BLaER1 treated with 17β-estradiol and CSF1 and Interleukin-3, amounts not matched to agents 10 nM and 100 nM (cell line): ENCODE results near the gene GRHL3.
A peak's percentile ranks its signal among the peaks of the same experiment; 100 is the strongest.

ENCODE experiments used
- H3K27ac ChIP-seq, 11 experiments: shearing (Covaris generic); formaldehyde crosslinking; 2 replicates each; pipeline ENCODE4 v1.8.1; 2022
- H3K27me3 ChIP-seq, 11 experiments: shearing (Covaris generic); formaldehyde crosslinking; 2 replicates each; pipeline ENCODE4 v1.8.1; 2022
- H3K36me3 ChIP-seq, 11 experiments: shearing (Covaris generic); formaldehyde crosslinking; 2 replicates each; pipeline ENCODE4 v1.8.1; 2022
- H3K4me1 ChIP-seq, 10 experiments: shearing (Covaris generic); formaldehyde crosslinking; 2 replicates each; pipeline ENCODE4 v1.8.1; 2022
- H3K4me2 ChIP-seq, 11 experiments: shearing (Covaris generic); formaldehyde crosslinking; 2 replicates each; pipeline ENCODE4 v1.8.1; 2022
- H3K4me3 ChIP-seq, 10 experiments: shearing (Covaris generic); formaldehyde crosslinking; 2 replicates each; pipeline ENCODE4 v1.8.1; 2022
- H3K9ac ChIP-seq, 11 experiments: shearing (Covaris generic); formaldehyde crosslinking; 2 replicates each; pipeline ENCODE4 v1.8.1; 2022
- H3K9me3 ChIP-seq, 11 experiments: shearing (Covaris generic); formaldehyde crosslinking; replicated peaks in 1 of 11; 2 replicates each; pipeline ENCODE4 v1.8.1; 2022
- H4K20me1 ChIP-seq, 11 experiments: shearing (Covaris generic); formaldehyde crosslinking; 2 replicates each; pipeline ENCODE4 v1.8.1; 2022
- Cebpa-rat ChIP-seq, 11 experiments: shearing (Covaris generic); IDR thresholded peaks; 2 replicates each; pipeline ENCODE4 v1.8.1; 2022

GRHL3 gene

GRCh38 chr1:24325587-24326449 is 6.7 kb downstream of the GRHL3 start:
- H3K36me3 ChIP-seq = no peaks in the 10 kb centered on the region
- peaks cover 0 to 47% (median 20%) of the 10 kb centered on the region in 11 experiments; a peak in 16 of 22 replicates for H4K20me1 ChIP-seq
- no peak overlapping the region for H3K9ac ChIP-seq
- H3K4me1 ChIP-seq = peaks cover 14 to 24% (median 21%) of the 10 kb centered on the region in 10 experiments
- peaks cover 76 to 99% (median 91%) of the 10 kb centered on the region in 11 experiments for H3K27me3 ChIP-seq
- no peak for TF ChIP-seq Cebpa-rat (IDR thresholded peaks at IDR 0.05)
- no peaks in the 10 kb centered on the region for H3K9me3 ChIP-seq
- H3K4me2 ChIP-seq = no peak overlapping the region
- no peak overlapping the region for H3K27ac ChIP-seq
- no peak overlapping the region for H3K4me3 ChIP-seq

DNA sequence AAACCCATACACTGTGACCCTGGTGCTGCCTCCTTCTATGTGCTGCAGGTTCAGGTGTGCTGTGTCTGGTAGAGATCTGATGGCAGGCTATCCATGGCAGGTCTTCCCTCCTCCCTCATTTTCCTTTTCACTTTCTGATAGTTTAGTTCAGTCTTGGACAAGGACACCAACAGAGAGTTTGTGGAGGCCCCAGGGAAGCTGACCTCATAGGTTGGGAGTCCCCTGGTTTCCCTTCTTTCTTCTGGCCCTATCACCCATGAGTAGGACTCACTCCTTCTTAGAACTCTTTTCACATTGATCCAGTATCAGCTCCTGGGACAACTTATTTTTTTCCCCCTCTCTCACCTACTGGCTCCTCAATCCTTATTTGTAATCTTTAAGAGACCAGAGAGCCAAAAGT is 8.3 kb downstream of the GRHL3 start:
- Histone ChIP-seq H3K9me3 (no peaks in the 10 kb centered on the region), H3K4me1 (peaks cover 2 to 7% (median 4%) of the 10 kb centered on the region in 10 experiments; a peak in 18 of 20 replicates), H3K4me3 (no peak overlapping the region), H3K9ac (no peak overlapping the region), H3K36me3 (no peaks in the 10 kb centered on the region), H4K20me1 (peaks cover 0 to 30% (median 8%) of the 10 kb centered on the region in 11 experiments; a peak in 15 of 22 replicates), H3K27me3 (peaks cover 59 to 92% (median 79%) of the 10 kb centered on the region in 11 experiments), H3K27ac (no peak overlapping the region), H3K4me2 (no peak overlapping the region)
- TF ChIP-seq Cebpa-rat (IDR thresholded peaks at IDR 0.05) = no peak

GRCh38 chr1:24327891-24328290 is 8.7 kb downstream of the GRHL3 start:
- Histone ChIP-seq H3K36me3 (no peaks in the 10 kb centered on the region), H3K27ac (no peak overlapping the region), H3K9ac (no peak overlapping the region), H3K4me1 (peaks cover 0 to 3% (median under 1%) of the 10 kb centered on the region in 10 experiments; a peak in 8 of 20 replicates), H3K4me2 (no peak overlapping the region), H4K20me1 (peaks cover 0 to 26% (median 4%) of the 10 kb centered on the region in 11 experiments; a peak in 9 of 22 replicates), H3K9me3 (no peaks in the 10 kb centered on the region), H3K27me3 (peaks cover 55 to 92% (median 75%) of the 10 kb centered on the region in 11 experiments), H3K4me3 (no peak overlapping the region)
- TF ChIP-seq Cebpa-rat (IDR thresholded peaks at IDR 0.05) = no peak

DNA sequence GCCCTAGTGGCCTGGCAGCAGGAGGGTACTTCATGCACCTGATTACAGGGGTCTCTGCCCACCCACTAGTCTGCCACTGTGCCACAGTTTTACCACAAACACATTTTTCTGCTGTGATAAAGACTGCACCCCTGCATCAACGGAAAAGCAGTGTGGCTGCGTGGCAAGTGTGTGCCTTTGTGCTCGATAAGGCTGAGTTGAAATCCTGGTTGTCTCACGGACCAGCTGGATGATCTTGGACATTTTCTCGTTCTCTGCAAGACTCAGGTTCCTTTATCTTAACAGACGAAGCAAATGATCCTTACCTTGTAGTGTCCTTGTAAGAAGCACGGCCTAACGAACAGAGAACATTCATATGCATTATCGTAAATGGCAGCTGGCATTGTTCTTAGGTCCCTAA is 10.2 kb downstream of the GRHL3 start:
- H3K4me1 ChIP-seq = peaks cover 0 to 6% (median 4%) of the 10 kb centered on the region in 10 experiments; a peak in 16 of 20 replicates
- no peak overlapping the region for H3K27ac ChIP-seq
- no peak overlapping the region for H3K4me2 ChIP-seq
- H3K9ac ChIP-seq = no peak overlapping the region
- H3K27me3 ChIP-seq = peaks cover 40 to 78% (median 60%) of the 10 kb centered on the region in 11 experiments
- H3K9me3 ChIP-seq = peaks cover 0 to 8% (median 5%) of the 10 kb centered on the region in 11 experiments; a peak in 8 of 22 replicates
- no peaks in the 10 kb centered on the region for H3K36me3 ChIP-seq
- TF ChIP-seq Cebpa-rat (IDR thresholded peaks at IDR 0.05) = no peak
- H3K4me3 ChIP-seq = no peak overlapping the region
- peaks cover 0 to 20% (median 4%) of the 10 kb centered on the region in 11 experiments; a peak in 5 of 22 replicates for H4K20me1 ChIP-seq

- no peaks in the 10 kb centered on the region for H3K36me3 ChIP-seq
- peaks cover 0 to 11% (median 5%) of the 10 kb centered on the region in 11 experiments; a peak in 8 of 22 replicates for H3K9me3 ChIP-seq
- no peak for TF ChIP-seq Cebpa-rat (IDR thresholded peaks at IDR 0.05)
- no peak overlapping the region for H3K9ac ChIP-seq
- H3K4me3 ChIP-seq = no peak overlapping the region
- peaks cover 0 to 12% (median 11%) of the 10 kb centered on the region in 10 experiments; a peak in 16 of 20 replicates for H3K4me1 ChIP-seq
- no peak overlapping the region for H3K27ac ChIP-seq
- peaks cover 0 to 14% (median 2%) of the 10 kb centered on the region in 11 experiments; a peak in 5 of 22 replicates for H4K20me1 ChIP-seq
- no peak overlapping the region for H3K4me2 ChIP-seq
- H3K27me3 ChIP-seq = peaks cover 34 to 72% (median 54%) of the 10 kb centered on the region in 11 experiments
Observed at GRCh38 chr1:24329797-24330543, 10.8 kb downstream of the GRHL3 start.

GRCh38 chr1:24331961-24332673 is 13.0 kb downstream of the GRHL3 start:
- H4K20me1 ChIP-seq = peaks cover 0 to 8% (median 0%) of the 10 kb centered on the region in 11 experiments; a peak in 5 of 22 replicates
- H3K36me3 ChIP-seq = no peaks in the 10 kb centered on the region
- H3K4me2 ChIP-seq = no peak overlapping the region
- H3K4me1 ChIP-seq = peaks cover 0 to 21% (median 18%) of the 10 kb centered on the region in 10 experiments; a peak in 17 of 20 replicates
- no peak overlapping the region for H3K27ac ChIP-seq
- peaks cover 0 to 11% (median 5%) of the 10 kb centered on the region in 11 experiments; a peak in 8 of 22 replicates for H3K9me3 ChIP-seq
- no peak overlapping the region for H3K4me3 ChIP-seq
- no peak overlapping the region for H3K9ac ChIP-seq
- peaks cover 14 to 50% (median 33%) of the 10 kb centered on the region in 11 experiments for H3K27me3 ChIP-seq
- TF ChIP-seq Cebpa-rat (IDR thresholded peaks at IDR 0.05) = no peak

- no peaks in the 10 kb centered on the region for H3K36me3 ChIP-seq
- H3K4me3 ChIP-seq = no peak overlapping the region
- no peak overlapping the region for H3K4me2 ChIP-seq
Observed at GRCh38 chr1:24336075-24336474, 16.9 kb downstream of the GRHL3 start.

DNA sequence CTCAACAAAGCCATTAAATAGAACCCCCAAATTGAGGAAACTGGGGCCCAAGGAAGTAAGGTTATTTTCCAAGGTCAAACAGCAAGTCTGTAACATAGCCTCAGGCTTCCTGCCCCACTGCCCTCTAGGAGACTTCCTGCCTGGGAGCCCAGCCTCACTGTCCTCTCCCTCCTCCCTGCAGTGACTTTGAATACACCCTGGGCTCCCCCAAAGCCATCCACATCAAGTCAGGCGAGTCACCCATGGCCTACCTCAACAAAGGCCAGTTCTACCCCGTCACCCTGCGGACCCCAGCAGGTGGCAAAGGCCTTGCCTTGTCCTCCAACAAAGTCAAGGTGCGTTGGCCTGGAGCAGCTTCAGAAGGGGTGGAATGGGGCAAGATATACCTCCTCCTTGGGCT is 18.3 kb downstream of the GRHL3 start:
- H3K4me1 ChIP-seq = peaks cover 17 to 54% (median 38%) of the 10 kb centered on the region in 10 experiments
- no peak overlapping the region for H3K4me3 ChIP-seq
- peaks cover 0 to 5% (median 0%) of the 10 kb centered on the region in 11 experiments; a peak in 1 of 22 replicates for H3K27me3 ChIP-seq
- no peaks in the 10 kb centered on the region for H3K36me3 ChIP-seq
- no peak overlapping the region for H3K27ac ChIP-seq
- H3K9me3 ChIP-seq = peaks cover 0 to 11% (median 5%) of the 10 kb centered on the region in 11 experiments; a peak in 8 of 22 replicates
- peaks cover 0 to 16% (median 0%) of the 10 kb centered on the region in 11 experiments; a peak in 8 of 22 replicates for H4K20me1 ChIP-seq
- TF ChIP-seq Cebpa-rat (IDR thresholded peaks at IDR 0.05) = no peak
- H3K4me2 ChIP-seq = peak overlapping the region in 5 of 11 experiments; percentile 26 to 38 (median 27); a peak in 9 of 22 replicates
- no peak overlapping the region for H3K9ac ChIP-seq

More at GRCh38 chr1:24336075-24336474, 16.9 kb downstream of the GRHL3 start:
- peaks cover 0 to 14% (median 3%) of the 10 kb centered on the region in 11 experiments; a peak in 6 of 22 replicates for H3K27me3 ChIP-seq
- no peak overlapping the region for H3K9ac ChIP-seq
- peaks cover 0 to 11% (median 5%) of the 10 kb centered on the region in 11 experiments; a peak in 8 of 22 replicates for H3K9me3 ChIP-seq
- H3K4me1 ChIP-seq = peaks cover 7 to 42% (median 27%) of the 10 kb centered on the region in 10 experiments
- no peak for TF ChIP-seq Cebpa-rat (IDR thresholded peaks at IDR 0.05)
- no peak overlapping the region for H3K27ac ChIP-seq
- peaks cover 0 to 16% (median 0%) of the 10 kb centered on the region in 11 experiments; a peak in 6 of 22 replicates for H4K20me1 ChIP-seq
